WI38 (cell line): ENCODE measurements around the gene CSTPP1.

ENCODE experiments used
- H3K4me3 ChIP-seq: 2 replicates; pipeline ENCODE4 v1.5.1; 2011; ENCODE audit warnings: low read depth, mild to moderate bottlenecking, control low read depth, low read length
- TF ChIP-seq, protein P1 (sequence below): IDR thresholded peaks from 2 replicates; pipeline ENCODE4 v1.5.1; 2012; ENCODE audit warnings: low read depth, mild to moderate bottlenecking, control low read depth, low read length

The CSTPP1 gene

GRCh38 chr11:47163898-47164297, 227.3 kb downstream of the CSTPP1 start:
- TF ChIP-seq, protein P1, sequence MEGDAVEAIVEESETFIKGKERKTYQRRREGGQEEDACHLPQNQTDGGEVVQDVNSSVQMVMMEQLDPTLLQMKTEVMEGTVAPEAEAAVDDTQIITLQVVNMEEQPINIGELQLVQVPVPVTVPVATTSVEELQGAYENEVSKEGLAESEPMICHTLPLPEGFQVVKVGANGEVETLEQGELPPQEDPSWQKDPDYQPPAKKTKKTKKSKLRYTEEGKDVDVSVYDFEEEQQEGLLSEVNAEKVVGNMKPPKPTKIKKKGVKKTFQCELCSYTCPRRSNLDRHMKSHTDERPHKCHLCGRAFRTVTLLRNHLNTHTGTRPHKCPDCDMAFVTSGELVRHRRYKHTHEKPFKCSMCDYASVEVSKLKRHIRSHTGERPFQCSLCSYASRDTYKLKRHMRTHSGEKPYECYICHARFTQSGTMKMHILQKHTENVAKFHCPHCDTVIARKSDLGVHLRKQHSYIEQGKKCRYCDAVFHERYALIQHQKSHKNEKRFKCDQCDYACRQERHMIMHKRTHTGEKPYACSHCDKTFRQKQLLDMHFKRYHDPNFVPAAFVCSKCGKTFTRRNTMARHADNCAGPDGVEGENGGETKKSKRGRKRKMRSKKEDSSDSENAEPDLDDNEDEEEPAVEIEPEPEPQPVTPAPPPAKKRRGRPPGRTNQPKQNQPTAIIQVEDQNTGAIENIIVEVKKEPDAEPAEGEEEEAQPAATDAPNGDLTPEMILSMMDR, result no peak
- H3K4me3 ChIP-seq, result no peak overlapping the region

DNA sequence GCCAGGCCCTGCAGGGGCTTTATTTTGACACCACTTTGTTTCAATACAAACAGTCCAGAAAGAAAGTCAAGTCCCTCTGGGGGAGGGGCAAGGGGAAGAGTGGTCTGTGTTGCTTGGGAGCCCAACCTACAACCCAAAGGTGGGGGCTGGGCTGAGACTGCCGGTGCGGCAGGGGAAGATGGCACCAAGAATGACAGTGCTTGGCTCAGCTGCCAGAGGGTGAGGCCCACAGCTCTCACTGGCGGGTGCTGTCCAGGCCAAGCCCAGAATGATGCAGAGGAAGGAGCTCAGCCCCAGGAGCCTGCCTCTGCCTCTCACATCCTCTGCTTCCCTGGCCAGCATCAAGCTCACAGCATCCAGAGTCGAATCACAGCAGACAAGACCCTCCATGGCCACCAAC, 227.8 kb downstream of the CSTPP1 start:
- TF ChIP-seq, protein P1, result no peak
- H3K4me3 ChIP-seq, result no peak overlapping the region

- TF ChIP-seq, protein P1, result no peak
These were observed 228.8 kb downstream of the CSTPP1 start for GRCh38 chr11:47165253-47165840.

GRCh38 chr11:47166368-47166767, 229.8 kb downstream of the CSTPP1 start:
- TF ChIP-seq, protein P1, result no peak
- H3K4me3 ChIP-seq, result no peak overlapping the region

More at GRCh38 chr11:47165253-47165840, 228.8 kb downstream of the CSTPP1 start:
- H3K4me3 ChIP-seq, result no peak overlapping the region

DNA sequence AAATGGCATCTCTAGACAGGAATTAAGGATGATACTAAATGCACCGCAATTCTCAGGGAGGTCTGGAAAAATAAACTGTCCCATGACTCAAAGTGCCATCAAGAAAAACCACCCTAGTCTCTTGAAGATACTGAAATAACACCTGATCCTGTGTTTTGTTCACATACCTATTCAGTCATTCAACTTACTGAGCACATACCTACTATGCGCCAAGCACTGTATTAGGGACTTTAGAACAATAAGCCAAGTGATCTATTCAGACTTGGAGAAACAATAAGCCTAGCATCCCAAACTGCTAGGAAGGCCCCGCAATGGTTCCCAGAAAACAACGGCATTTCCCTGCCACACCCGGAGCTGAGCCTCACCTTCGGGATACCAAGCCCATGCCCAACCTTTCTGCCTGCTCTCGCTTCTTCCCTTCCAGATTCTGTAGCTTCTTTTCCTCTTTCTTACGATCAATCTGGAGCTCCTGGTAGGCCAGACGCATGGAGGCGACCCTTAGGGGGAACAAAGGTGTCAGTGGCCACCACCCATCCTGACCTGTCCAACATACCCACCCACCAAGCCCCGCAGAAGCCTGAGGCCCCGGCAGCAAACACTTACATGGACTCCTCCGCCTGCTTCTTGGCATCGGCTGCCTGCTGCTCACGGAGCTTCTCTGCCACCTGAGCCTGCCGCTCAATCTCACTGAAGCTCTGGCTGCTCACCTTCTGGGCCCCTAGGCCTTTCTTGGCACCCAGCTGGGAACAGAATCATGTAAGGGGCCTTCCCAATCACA, 234.7 kb downstream of the CSTPP1 start:
- no peak overlapping the region for H3K4me3 ChIP-seq
- TF ChIP-seq, protein P1, result no peak

DNA sequence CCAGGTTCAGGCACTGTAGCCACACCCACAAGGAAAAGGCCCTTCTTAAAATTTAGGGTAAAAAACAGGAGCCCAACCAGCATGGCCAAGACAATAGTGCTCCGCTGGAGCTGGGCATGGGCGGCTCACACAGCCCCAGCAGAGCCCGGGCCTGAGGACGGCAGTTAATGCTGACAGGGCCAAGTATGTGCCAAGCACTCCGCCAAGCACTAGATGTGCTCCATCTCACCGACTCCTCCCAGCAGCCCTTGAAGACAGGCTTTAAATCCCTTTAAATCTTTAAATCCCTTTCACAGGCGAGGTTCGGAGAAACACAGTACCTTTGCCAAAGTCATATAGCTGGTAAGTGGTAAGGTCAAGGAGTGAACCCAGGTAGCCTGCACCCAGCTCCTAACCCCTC, 235.3 kb downstream of the CSTPP1 start:
- TF ChIP-seq, protein P1, result no peak
- no peak overlapping the region for H3K4me3 ChIP-seq

- TF ChIP-seq, protein P1, result no peak
- H3K4me3 ChIP-seq, result no peak overlapping the region
These were observed 236.3 kb downstream of the CSTPP1 start for GRCh38 chr11:47172740-47173336.
